ENCODE measurements around the gene LEFTY1. TPM values are rescaled to one million over a fixed set of nuclear protein-coding genes. Genes with fewer than 3 reads are reported as not detected.

Gene LEFTY1
- total RNA-seq, 3 donors from 2014 or later = 0.48 TPM; not detected in 2

DNA sequence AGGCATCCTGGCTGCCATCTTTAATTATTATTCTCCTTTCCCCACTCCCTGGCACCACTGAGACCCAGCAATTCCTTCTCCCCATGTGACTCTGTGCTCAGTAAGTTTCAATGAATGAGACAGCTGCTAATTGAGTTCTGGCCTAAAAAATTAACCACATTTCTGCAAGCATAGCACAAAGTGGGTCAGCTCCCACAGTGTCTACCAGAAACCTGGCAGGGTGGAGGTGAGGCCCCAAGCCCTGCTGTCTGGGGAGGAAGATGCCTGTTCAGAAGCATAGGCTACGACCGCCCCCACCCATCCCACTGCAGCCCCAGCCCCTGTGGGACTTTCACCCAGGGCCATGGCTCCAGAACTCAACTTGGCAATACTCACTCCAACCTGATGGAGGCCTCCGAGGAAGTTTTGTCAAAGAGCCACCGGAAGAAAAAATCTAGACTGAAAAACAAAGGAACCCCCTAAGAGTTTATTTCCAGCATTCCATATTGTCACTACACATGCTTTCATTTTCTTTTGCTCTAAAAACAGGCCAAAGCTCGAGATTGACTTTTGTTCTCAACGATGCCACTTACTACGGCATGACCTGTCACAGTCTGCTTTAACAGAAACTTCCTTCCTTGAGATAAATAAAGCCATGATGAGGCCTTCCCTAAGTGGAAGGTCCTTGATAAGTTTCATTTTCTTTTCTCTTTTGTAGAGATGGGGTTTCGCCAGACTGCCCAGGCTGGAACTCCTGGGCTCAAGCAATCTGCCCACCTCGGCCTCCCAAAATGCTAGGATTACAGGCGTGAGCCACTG, 33.2 kb downstream of the LEFTY1 start:
- Histone ChIP-seq H3K4me1 (no peaks in the 10 kb centered on the region), H3K27ac (no peak overlapping the region), H3K27me3 (no peaks in the 10 kb centered on the region), H3K36me3 (no peaks in the 10 kb centered on the region), H3K9me3 (no peaks in the 10 kb centered on the region), H3K4me3 (no peak overlapping the region)
- no peak for DNase-seq (ENCODE audit: low spot score in 2 of 2)
- TF ChIP-seq, protein P1, sequence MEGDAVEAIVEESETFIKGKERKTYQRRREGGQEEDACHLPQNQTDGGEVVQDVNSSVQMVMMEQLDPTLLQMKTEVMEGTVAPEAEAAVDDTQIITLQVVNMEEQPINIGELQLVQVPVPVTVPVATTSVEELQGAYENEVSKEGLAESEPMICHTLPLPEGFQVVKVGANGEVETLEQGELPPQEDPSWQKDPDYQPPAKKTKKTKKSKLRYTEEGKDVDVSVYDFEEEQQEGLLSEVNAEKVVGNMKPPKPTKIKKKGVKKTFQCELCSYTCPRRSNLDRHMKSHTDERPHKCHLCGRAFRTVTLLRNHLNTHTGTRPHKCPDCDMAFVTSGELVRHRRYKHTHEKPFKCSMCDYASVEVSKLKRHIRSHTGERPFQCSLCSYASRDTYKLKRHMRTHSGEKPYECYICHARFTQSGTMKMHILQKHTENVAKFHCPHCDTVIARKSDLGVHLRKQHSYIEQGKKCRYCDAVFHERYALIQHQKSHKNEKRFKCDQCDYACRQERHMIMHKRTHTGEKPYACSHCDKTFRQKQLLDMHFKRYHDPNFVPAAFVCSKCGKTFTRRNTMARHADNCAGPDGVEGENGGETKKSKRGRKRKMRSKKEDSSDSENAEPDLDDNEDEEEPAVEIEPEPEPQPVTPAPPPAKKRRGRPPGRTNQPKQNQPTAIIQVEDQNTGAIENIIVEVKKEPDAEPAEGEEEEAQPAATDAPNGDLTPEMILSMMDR (IDR thresholded peaks at IDR 0.05) = no peak
- no peak for TF ChIP-seq POLR2A (IDR thresholded peaks at IDR 0.05)
- no peak for TF ChIP-seq POLR2AphosphoS5 (IDR thresholded peaks at IDR 0.05)
- intact Hi-C loops (cut with DNase I; ENCODE audit: low total_unique reads) = loop anchor here (2.0 kb wide), 1 partner anchor 63 kb away; no protein-coding TSS in a partner anchor

DNA sequence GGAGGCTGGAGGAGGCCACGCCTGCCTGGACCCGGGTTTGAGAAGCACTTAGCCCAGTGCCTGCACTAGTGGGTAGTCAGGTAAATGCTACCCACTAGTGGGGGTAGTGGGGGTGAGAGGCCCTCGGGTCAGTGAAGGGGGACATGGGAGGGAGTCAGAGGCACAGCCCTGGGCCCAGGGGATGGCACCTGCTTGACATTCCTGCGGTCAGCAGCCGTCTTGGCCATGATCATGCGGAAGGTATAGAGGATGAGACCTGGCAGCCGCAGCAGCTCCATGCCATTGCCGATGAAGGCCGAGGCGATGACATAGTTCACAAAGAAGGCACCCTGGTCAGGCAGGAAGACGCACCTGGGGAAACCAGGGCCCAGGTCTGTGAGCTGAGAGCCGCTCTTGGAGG, 35.5 kb downstream of the LEFTY1 start:
- Histone ChIP-seq H3K36me3 (no peaks in the 10 kb centered on the region), H3K9me3 (no peaks in the 10 kb centered on the region), H3K4me3 (no peak overlapping the region), H3K4me1 (no peaks in the 10 kb centered on the region), H3K27ac (no peak overlapping the region), H3K27me3 (no peaks in the 10 kb centered on the region)
- TF ChIP-seq POLR2A (IDR thresholded peaks at IDR 0.05) (no peak), POLR2AphosphoS5 (IDR thresholded peaks at IDR 0.05) (no peak)
- TF ChIP-seq, protein P1 (IDR thresholded peaks at IDR 0.05) = no peak
- intact Hi-C loops (cut with DNase I; ENCODE audit: low total_unique reads) = no loop called here
- no peak for DNase-seq (ENCODE audit: low spot score in 2 of 2)

- H3K36me3 ChIP-seq = no peaks in the 10 kb centered on the region
- H3K4me1 ChIP-seq = no peaks in the 10 kb centered on the region
- no peaks in the 10 kb centered on the region for H3K9me3 ChIP-seq
- H3K4me3 ChIP-seq = no peak overlapping the region
- no peak for DNase-seq (ENCODE audit: low spot score in 2 of 2)
- no peak overlapping the region for H3K27ac ChIP-seq
- intact Hi-C loops (cut with DNase I; ENCODE audit: low total_unique reads) = no loop called here
- TF ChIP-seq POLR2AphosphoS5 (IDR thresholded peaks at IDR 0.05) (no peak), POLR2A (IDR thresholded peaks at IDR 0.05) (no peak)
- TF ChIP-seq, protein P1 (IDR thresholded peaks at IDR 0.05) = no peak
- no peaks in the 10 kb centered on the region for H3K27me3 ChIP-seq
Measured at GRCh38 chr1:225852413-225853124, 36.4 kb downstream of the LEFTY1 start.

- Histone ChIP-seq H3K27me3 (no peaks in the 10 kb centered on the region), H3K4me1 (no peaks in the 10 kb centered on the region), H3K27ac (no peak overlapping the region), H3K36me3 (no peaks in the 10 kb centered on the region), H3K9me3 (no peaks in the 10 kb centered on the region), H3K4me3 (no peak overlapping the region)
- TF ChIP-seq, protein P1 (IDR thresholded peaks at IDR 0.05) = no peak
- no peak for DNase-seq (ENCODE audit: low spot score in 2 of 2)
- intact Hi-C loops (cut with DNase I; ENCODE audit: low total_unique reads) = no loop called here
Measured at GRCh38 chr1:225851805-225852204, 37.1 kb downstream of the LEFTY1 start.

DNA sequence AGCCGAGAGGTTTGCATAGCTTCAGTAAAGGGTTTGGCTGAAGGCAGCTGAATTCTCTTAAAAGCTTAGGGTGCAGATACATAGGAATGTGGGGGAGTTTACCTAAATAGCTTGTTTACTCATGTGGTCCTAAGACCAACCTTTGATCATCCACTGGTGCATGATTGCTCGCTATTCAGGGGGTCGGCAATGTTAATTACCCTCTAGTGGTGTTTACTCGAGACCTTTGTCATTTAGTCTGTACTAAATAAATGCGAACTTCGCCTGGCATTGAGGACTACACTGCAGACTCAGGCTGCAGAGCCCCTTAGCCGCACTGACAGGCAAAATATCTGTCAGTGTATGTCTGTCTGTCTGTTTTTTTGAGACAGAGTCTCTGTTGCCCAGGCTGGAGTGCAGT, 38.6 kb downstream of the LEFTY1 start:
- Histone ChIP-seq H3K4me3 (no peak overlapping the region), H3K4me1 (no peaks in the 10 kb centered on the region), H3K27ac (peak overlapping the region in 1 of 2 donors; percentile 38), H3K36me3 (no peaks in the 10 kb centered on the region), H3K27me3 (no peaks in the 10 kb centered on the region), H3K9me3 (no peaks in the 10 kb centered on the region)
- intact Hi-C loops (cut with DNase I; ENCODE audit: low total_unique reads) = no loop called here
- DNase-seq (ENCODE audit: low spot score in 2 of 2) = no peak
- TF ChIP-seq, protein P1 (IDR thresholded peaks at IDR 0.05) = no peak
- TF ChIP-seq POLR2A (IDR thresholded peaks at IDR 0.05) (no peak), POLR2AphosphoS5 (IDR thresholded peaks at IDR 0.05) (no peak)
